Uterus (tissue), 2 donors: ENCODE results near the gene UBR2.

Experiments
- CTCF ChIP-seq, 4 experiments: fragments of 200-600 bp in 2 of 4; fragments of 450-650 bp in 2 of 4; sonication (generic) in 2 of 4; IDR thresholded peaks; one replicate each; pipeline ENCODE4 v1.5.1; 2016 to 2019; ENCODE audit warnings: antibody characterized with exemption in 4 of 4, mild to moderate bottlenecking in 2 of 4, moderate library complexity in 1 of 4
- POLR2A ChIP-seq, 2 donors: fragments of 450-650 bp; IDR thresholded peaks; one replicate each; pipeline ENCODE4 v1.6.1; 2016; ENCODE audit warnings: antibody characterized with exemption in 2 of 2, mild to moderate bottlenecking in 1 of 2, moderate library complexity in 1 of 2

- TF ChIP-seq CTCF (IDR thresholded peaks at IDR 0.05) (no peak), POLR2A (IDR thresholded peaks at IDR 0.05) (no peak)
Measured at GRCh38 chr6:42530296-42530695, 33.5 kb upstream of the UBR2 start.
